AG04449 (cell line): ENCODE data around the gene PLXNB2.

Experiments
- CTCF ChIA-PET: fragments of 350-600 bp; formaldehyde crosslinking; extraction: SDS; loops from one replicate; lab custom pipeline; 2021; ENCODE audit warnings: antibody characterized with exemption; lab: Yijun Ruan, JAX
- POLR2A ChIA-PET: fragments of 400-600, 350-600 bp; formaldehyde crosslinking; extraction: SDS; loops from one replicate; lab custom pipeline; 2020; ENCODE audit warnings: antibody characterized with exemption, inconsistent platforms; lab: Yijun Ruan, JAX
- DNase-seq: peaks from one replicate; pipeline ENCODE4 v3.0.0-alpha.2; 2010; ENCODE audit warnings: low read depth, low spot score
- H3K4me3 ChIP-seq: 2 replicates; pipeline ENCODE4 v1.5.1; 2011; ENCODE audit warnings: low read depth, mild to moderate bottlenecking, control low read depth, low read length
- TF ChIP-seq, protein P1 (sequence below): IDR thresholded peaks from one replicate; pipeline ENCODE4 v1.5.1; 2011; ENCODE audit warnings: mild to moderate bottlenecking, moderate library complexity, low read length, control low read depth, inconsistent platforms; ENCODE audit not compliant: insufficient read depth; ENCODE audit errors: missing control alignments

The PLXNB2 gene

DNA sequence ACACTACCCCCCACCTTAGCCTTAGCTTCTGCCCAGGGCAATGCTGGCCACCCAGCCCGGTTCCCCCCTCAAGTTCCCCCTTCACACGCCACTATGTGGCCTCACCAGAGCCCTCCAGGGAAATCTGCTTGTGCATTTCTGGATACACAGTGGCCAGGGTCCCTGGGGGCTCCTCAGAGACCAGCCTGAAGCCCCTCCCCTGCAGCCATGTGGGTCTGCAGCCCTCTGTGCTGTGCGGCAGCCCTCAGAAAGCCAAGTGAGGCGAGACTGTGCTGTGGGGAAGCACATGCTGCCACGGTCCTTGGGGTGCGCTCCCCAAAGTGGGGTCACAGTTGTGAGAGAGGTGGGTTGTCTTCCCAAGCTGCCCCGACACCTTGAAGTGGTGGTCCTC, 2.1 kb upstream of the PLXNB2 start:
- DNase-seq, result no peak
- ChIA-PET POLR2A (interaction anchor here (0.7 to 1.2 kb wide), 3 partner anchors 14 to 19 kb away, joined by 3 to 5 read pairs (median 4); no protein-coding TSS in a partner anchor), CTCF (interaction anchor here (1.0 to 1.8 kb wide), 4 partner anchors 14 to 34 kb away, joined by 3 to 6 read pairs (median 4); no protein-coding TSS in a partner anchor)
- TF ChIP-seq, protein P1, sequence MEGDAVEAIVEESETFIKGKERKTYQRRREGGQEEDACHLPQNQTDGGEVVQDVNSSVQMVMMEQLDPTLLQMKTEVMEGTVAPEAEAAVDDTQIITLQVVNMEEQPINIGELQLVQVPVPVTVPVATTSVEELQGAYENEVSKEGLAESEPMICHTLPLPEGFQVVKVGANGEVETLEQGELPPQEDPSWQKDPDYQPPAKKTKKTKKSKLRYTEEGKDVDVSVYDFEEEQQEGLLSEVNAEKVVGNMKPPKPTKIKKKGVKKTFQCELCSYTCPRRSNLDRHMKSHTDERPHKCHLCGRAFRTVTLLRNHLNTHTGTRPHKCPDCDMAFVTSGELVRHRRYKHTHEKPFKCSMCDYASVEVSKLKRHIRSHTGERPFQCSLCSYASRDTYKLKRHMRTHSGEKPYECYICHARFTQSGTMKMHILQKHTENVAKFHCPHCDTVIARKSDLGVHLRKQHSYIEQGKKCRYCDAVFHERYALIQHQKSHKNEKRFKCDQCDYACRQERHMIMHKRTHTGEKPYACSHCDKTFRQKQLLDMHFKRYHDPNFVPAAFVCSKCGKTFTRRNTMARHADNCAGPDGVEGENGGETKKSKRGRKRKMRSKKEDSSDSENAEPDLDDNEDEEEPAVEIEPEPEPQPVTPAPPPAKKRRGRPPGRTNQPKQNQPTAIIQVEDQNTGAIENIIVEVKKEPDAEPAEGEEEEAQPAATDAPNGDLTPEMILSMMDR, result no peak
- no peak overlapping the region for H3K4me3 ChIP-seq

DNA sequence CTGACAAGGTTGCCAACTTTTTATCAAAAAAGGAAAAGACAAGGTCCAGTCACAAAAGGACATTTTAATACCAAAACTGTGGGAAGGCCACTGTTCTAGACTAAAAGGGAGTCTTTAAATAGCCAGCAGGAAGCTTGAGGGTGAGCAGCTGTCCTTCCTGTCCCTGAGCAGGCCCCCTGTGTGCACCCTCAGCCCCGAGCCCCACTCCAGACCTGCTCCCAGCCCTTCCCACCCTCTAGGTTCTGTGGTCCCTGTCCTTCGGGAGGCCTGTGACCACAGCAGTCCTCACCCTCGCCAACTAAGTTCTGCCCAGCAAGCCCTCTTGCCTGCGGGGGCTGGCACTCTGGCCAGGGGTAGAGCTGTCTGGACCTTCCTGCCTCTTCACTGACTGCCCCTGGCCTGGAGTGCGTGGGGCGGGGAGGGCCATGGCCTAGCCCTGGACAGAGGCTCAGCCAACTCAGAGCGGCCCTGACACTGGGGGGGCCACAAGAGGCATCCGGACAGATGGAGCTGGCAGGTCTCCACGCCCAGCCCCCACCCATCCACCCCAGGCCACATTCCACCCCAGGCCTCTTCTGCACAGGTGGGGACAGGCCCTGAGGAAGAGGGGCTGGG, 1.6 kb upstream of the PLXNB2 start:
- no peak overlapping the region for H3K4me3 ChIP-seq
- TF ChIP-seq, protein P1, result no peak
- POLR2A ChIA-PET, result interaction anchor here (0.7 to 1.2 kb wide), 3 partner anchors 15 to 19 kb away, joined by 3 to 5 read pairs (median 4); no protein-coding TSS in a partner anchor
- CTCF ChIA-PET, result interaction anchor here (0.8 to 2.7 kb wide), 6 partner anchors 15 to 34 kb away, joined by 3 to 13 read pairs (median 4); no protein-coding TSS in a partner anchor
- DNase-seq, result no peak

DNA sequence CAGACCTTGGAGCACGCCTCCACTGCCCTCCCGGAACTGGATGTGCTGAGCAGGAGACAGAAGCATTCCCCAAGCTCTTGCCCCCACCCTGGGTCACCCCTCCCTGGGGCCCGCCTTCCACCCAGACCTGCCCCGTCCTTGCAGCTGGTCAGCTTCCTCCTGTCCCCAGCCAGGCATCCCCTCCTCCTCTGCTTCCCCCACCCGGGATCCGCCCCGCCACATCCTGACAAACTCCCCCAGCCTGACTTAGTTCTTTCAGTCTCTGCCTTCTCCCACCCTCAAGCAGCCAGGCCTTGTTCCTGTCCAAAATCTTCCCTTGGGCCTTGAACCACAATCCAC, 1.1 kb upstream of the PLXNB2 start:
- ChIA-PET CTCF (interaction anchor here (0.8 to 2.7 kb wide), 4 partner anchors 15 to 33 kb away, joined by 3 to 13 read pairs (median 4); no protein-coding TSS in a partner anchor), POLR2A (no interaction called here)
- TF ChIP-seq, protein P1, result no peak
- no peak overlapping the region for H3K4me3 ChIP-seq
- no peak for DNase-seq

DNA sequence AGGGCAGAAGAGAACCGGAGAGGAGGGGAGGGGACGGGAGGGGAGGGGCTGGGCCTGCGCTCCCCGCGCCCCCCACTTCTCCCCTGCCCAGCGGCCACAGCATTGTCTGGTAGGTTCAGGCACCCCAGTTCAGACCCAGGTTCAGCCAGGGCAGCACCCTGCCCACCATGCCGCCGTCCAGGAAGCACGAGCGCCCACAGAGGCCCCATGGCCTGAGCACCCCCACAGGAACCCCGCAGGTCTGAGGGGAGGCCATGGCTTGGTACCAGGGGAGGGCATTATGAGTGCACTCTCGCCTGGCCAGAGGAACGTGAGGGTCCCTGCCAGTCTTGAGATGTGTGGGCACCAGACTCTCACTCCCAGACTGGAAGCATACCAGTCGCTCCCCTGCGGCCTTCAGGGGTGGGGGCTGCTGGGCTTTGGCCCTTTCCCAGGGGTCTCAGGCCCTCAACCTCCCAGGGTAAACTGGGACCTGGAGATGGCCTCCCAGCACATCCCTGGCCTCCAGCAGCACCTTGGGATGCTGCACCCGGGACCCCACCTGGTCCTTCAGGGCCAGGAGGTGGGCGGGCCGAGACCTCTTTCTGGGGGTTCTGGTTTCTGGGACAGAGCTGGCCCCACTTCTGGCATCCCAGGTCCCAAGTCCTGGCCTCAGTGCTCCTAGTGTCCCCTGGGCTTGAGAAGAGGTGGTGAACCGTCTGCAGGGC, 597 bp upstream of the PLXNB2 start:
- no peak overlapping the region for H3K4me3 ChIP-seq
- no peak for DNase-seq
- TF ChIP-seq, protein P1, result no peak
- ChIA-PET CTCF (interaction anchor here (0.8 to 2.7 kb wide), 7 partner anchors 13 to 56 kb away, joined by 3 to 13 read pairs (median 4); partner anchors contain the start of gene HDAC10), POLR2A (interaction anchor here (1.1 to 4.7 kb wide), 2 partner anchors 14 to 21 kb away, joined by 4 to 43 read pairs; no protein-coding TSS in a partner anchor)

DNA sequence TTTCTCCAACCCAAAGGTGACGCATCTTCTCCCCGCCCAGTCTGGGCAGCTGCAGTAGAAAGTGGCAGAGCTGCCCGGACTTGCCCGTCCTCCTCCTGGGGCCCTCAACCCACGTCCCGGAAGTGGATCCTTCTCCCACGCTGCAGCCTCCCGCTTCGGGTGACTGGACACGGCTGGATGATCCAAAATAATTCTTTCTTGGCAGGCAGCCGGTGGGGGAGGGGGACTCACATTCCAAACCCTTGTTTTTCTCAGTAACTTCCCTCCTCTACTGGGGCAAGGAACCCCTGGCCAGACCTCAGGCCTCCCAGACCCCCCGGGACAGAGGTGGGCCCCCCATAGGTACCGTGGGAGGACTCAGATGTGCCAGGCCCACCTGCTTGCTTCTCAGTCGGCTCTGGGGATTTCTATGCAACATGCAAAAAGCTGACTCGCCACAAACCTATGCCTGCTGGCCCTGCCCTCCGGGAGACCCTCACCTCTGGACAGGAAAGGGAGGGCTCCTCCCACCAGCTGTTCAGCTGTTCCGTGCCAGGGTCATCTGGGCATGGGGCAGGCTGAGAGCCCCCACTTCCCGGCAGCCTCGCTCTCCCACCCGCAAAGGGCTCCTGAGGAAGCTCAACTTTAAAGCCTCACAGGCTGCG, 1.4 kb downstream of the PLXNB2 start:
- TF ChIP-seq, protein P1, result no peak
- ChIA-PET CTCF (interaction anchor here (0.9 to 4.0 kb wide), 15 partner anchors 12 to 220 kb away, joined by 3 to 24 read pairs (median 4); partner anchors contain the start of genes HDAC10 and SCO2), POLR2A (interaction anchor here (0.6 to 4.7 kb wide), 8 partner anchors 9 to 220 kb away, joined by 3 to 43 read pairs (median 4); partner anchors contain the start of genes MAPK12 and SCO2)
- H3K4me3 ChIP-seq, result peak overlapping the region; percentile 89
- peak; percentile 86 for DNase-seq
